Activated gamma-delta T cell (primary cell): ENCODE data around the gene ENO1.
A peak's percentile ranks its signal among the peaks of the same experiment; 100 is the strongest.
"Not testable (repeated sequence)": the region's sequence is repeated elsewhere in the genome, so short reads cannot be mapped to it uniquely, and the experiment has no call there.

Source experiments
- DNase-seq: peaks from one replicate; lab custom pipeline; 2025; lab: John Stamatoyannopoulos, UW

ENO1 gene

DNA sequence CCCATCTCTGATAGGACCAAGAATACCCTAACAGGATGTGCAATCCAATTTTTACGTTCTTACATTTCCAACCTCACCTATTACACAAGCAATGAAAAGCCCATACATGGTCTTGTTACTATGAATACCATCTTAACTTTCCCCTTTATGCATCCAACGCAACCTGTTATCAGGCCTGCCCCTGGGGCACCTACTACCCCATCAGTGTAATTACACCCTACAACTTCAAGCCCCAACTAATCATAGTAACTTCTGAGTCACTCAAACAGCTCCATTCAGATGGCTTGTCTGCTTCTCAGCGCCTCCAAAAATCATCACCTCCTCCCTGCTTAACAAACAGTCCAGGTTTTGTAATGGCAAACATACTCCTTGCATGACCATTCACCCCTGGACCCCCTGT, 18.3 kb upstream of the ENO1 start:
- DNase-seq = not testable (repeated sequence)

DNA sequence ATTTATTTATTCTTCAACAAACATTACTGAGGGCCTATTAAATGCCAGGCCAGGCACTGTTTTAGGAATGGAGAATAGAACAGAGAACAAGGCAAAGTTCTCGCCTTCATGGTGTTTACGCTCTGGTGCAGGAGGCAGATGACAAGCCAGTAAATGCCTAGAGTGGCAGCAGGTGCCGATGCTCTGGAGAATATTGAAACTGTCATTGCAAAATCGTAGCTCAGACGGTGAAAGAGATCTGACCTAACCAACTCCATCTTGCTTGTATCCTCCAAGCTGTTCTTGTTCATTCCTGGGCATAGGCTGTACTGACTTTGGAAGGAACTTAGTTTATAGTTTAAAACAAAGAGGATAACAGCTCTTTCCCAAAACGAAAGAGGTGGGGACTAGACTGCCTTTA, 13.5 kb upstream of the ENO1 start:
- no peak for DNase-seq

DNA sequence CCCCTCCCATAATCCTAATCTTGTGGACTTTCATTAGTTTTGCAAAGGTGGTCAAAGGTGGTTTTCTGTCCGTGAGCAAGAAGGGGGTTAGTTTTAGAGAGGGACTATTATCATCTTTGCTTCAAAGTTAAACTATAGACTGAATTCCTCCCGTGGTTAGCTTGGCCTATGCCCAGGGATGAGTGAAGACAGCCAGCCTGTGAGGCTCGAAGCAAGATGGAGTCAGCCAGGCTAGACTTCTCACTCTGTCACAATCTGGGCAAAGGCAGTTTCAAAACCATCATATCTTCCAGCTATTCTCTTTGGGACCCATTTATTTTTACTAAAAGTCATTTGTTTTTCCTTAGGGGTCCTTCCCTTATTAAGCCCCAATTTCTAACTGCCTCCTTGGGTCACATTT, 12.9 kb upstream of the ENO1 start:
- DNase-seq = no peak

DNA sequence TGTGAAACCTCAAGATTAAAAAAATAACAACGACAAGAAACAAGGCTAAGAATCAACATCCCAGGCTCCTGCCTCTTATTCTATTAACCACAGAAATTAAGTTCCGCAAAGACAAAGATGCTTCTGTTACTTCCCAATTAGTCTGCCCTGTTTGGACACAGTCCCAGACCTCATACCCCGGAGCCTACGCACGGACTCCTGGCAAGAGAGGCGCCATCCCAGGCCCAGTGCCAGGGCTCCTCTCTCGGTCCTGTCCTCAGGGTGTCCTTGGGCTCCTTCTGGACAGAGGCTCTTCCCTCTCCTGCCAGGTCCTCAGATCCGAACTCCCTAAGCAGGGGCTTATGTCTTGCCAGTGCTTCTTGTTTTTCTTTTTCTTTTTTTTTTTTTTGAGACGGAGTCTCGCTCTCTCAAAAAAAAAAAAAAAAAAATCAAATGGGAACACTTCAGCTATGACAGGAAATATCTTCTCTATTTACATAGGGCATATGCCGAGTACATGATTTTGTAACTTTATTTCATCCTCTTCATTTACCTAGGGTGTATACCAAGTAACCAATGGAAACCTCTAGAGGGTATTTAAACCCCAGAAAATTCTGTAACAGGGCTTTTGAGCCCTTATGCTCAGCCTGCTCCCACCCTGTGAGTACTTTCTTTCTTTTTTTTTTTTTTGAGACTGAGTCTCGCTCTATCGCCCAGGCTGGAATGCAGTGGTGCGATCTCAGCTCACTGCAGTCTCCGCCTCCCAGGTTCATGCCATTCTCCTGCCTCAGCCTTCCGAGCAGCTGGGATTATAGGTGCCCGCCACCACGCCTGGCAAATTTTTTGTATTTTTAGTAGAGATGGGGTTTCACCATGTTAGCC, 11.7 kb upstream of the ENO1 start:
- DNase-seq = no peak

DNA sequence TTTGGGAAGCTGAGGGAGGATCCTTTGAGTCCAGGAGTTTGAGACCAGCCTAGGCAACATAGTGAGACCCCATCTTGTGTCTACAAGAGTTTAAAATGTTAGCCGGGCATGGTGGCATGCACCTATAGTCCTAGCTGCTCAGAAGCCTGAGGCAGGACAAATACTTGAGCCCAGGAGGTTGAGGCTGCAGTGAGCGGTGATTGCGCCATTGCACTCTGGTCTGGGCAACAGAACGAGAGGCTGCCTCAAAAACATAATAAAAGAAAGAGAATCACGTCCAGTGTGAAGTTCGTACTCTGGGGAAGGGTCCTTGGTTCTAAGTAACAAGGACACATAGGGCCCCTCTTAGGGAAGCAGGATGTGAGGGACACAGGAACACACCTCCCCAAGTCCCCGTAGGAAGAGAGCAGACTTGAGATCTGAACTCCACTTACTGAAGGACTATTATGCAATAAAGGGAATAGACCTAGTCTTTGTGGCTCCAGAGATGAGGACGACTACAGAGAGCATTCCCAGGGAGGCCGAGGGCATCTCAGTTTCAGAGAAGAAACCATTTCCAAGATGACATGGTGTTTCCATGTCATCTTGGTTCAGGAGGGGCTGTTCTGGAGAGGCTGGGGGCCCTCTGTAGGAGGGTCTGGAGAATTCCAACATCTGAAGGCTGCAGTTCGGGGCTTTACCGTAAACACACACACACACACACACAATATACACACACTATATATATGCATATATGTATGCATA, 10.8 kb upstream of the ENO1 start:
- no peak for DNase-seq

DNA sequence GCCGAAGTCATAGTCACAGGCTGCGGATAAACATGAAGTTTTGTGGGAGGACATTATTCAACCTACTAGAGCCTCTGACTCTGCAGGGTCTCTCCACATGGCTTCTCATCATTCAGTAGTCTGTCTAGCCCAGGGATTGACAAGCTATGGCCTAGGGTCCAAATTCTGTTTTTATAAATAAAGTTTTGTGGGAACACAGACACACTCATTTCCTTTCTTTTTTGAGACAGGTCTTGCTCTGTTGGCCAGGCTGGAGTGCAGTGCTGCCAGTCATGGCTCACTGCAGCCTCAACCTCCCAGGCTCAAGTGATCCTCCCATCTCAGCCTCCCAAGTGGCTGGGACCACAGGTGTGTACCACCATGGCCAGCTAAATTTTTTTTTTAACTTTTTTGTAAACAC, 8.1 kb upstream of the ENO1 start:
- DNase-seq = no peak

GRCh38 chr1:8886031-8886524, 7.6 kb upstream of the ENO1 start:
- DNase-seq = not testable (repeated sequence)

GRCh38 chr1:8884105-8884504, 5.6 kb upstream of the ENO1 start:
- not testable (repeated sequence) for DNase-seq

DNA sequence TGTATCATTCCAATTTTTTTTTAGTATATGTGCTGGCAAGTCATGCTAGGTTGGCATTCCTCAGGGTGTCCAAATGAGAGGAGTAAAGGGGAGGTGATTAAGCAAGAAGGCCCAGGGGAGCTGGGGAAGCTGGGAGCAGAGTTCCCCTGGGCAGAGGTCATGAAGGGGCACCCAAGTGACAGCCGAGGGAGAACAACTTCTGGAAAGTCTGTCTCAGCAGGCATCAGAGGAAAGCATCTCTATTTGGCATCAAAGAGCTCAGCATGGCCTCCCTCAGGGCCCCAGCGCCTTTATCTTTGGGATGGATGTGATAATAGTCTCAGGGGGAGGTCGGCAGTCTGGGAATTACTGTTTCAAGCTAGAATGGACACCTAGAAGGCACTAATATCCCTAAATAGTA, 5.0 kb upstream of the ENO1 start:
- DNase-seq = no peak

- DNase-seq = no peak
These were observed 1.6 kb upstream of the ENO1 start for GRCh38 chr1:8879922-8880676.

GRCh38 chr1:8879464-8879921, 1.0 kb upstream of the ENO1 start:
- no peak for DNase-seq

- DNase-seq = peak; percentile 98
These were observed 395 bp upstream of the ENO1 start for GRCh38 chr1:8878698-8879463.

- no peak for DNase-seq
These were observed 2.4 kb downstream of the ENO1 start for GRCh38 chr1:8876087-8876486.

GRCh38 chr1:8875216-8875861, 3.1 kb downstream of the ENO1 start:
- DNase-seq = no peak

GRCh38 chr1:8874230-8875201, 4.0 kb downstream of the ENO1 start:
- no peak for DNase-seq

GRCh38 chr1:8873506-8874229, 4.8 kb downstream of the ENO1 start:
- no peak for DNase-seq

GRCh38 chr1:8873001-8873400, 5.5 kb downstream of the ENO1 start:
- DNase-seq = no peak

- DNase-seq = no peak
These were observed 6.5 kb downstream of the ENO1 start for GRCh38 chr1:8871965-8872399.

DNA sequence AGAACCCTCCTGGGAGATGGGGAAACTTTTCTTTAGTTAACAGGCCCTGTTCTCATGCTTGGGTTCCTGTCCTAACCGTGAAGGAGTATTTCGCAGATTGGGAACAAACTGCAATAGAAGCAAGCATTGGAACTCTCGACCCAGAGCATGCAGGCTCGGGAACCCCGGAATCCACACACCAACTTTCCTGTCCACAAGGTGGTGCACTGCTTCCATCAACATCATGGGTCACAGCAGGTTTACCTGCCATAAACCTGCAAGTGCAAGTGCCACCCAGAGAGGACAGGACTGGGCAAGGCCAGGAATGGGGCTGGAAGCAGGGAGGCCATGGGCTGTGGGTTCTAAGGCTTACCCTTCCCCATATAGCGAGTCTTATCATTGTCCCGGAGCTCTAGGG, 6.9 kb downstream of the ENO1 start:
- DNase-seq = no peak
